CD14-positive monocyte (primary cell): ENCODE data around the gene LHFPL5. TPM values are rescaled to one million over a fixed set of nuclear protein-coding genes. Genes with fewer than 3 reads are reported as not detected.

ENCODE experiments used
- DNase-seq, 3 donors: peaks; one replicate each; pipeline ENCODE4 v3.0.0-alpha.2; 2011 to 2022
- H2AFZ ChIP-seq: 2 replicates; pipeline ENCODE4 v1.6.0; 2012; ENCODE audit warnings: mild to moderate bottlenecking, low read depth, low read length, inconsistent platforms; ENCODE audit not compliant: insufficient read depth, poor library complexity, severe bottlenecking
- H3K27ac ChIP-seq, 2 donors: 1 replicate in 1 of 2; 2 replicates in 1 of 2; pipeline ENCODE4 v1.5.1; 2012 to 2013; ENCODE audit warnings: low read length in 2 of 2, control low read depth in 1 of 2, inconsistent platforms in 1 of 2, low read depth in 1 of 2, mild to moderate bottlenecking in 1 of 2
- H3K27me3 ChIP-seq, 2 donors: one replicate each; pipeline versions ENCODE4 v1.6.0 to v1.6.1; 2011 to 2013; ENCODE audit warnings: low read length in 2 of 2; ENCODE audit not compliant: control insufficient read depth in 2 of 2, insufficient read depth in 2 of 2
- H3K36me3 ChIP-seq, 2 donors: replicated peaks in 1 of 2; 1 replicate in 1 of 2; 2 replicates in 1 of 2; pipeline versions ENCODE4 v1.5.1 to v1.6.1; 2012 to 2013; ENCODE audit warnings: low read length in 2 of 2, control low read depth in 1 of 2, inconsistent platforms in 1 of 2, mild to moderate bottlenecking in 1 of 2; ENCODE audit not compliant: insufficient read depth in 2 of 2, control insufficient read depth in 1 of 2
- H3K4me1 ChIP-seq, 2 donors: 1 replicate in 1 of 2; 2 replicates in 1 of 2; pipeline versions ENCODE4 v1.5.1 to v1.6.1; 2012 to 2013; ENCODE audit warnings: low read length in 2 of 2, control low read depth in 1 of 2, inconsistent platforms in 1 of 2, mild to moderate bottlenecking in 1 of 2, moderate library complexity in 1 of 2; ENCODE audit not compliant: insufficient read depth in 2 of 2, control insufficient read depth in 1 of 2
- H3K4me2 ChIP-seq: replicated peaks from 2 replicates; pipeline ENCODE3; 2012; ENCODE audit warnings: low read length, moderate library complexity, mild to moderate bottlenecking; ENCODE audit not compliant: poor library complexity, severe bottlenecking; ENCODE audit errors: extremely low read depth
- H3K4me3 ChIP-seq, 3 experiments: fragments of 200-600 bp in 1 of 3; sonication (generic) in 1 of 3; replicated peaks in 1 of 3; 1 replicate in 2 of 3; 2 replicates in 1 of 3; pipeline ENCODE4 v1.5.1; 2011 to 2013; ENCODE audit warnings: low read length in 3 of 3, mild to moderate bottlenecking in 3 of 3, control low read depth in 2 of 3, low read depth in 2 of 3, inconsistent platforms in 1 of 3, moderate library complexity in 1 of 3
- H3K79me2 ChIP-seq: 2 replicates; pipeline ENCODE4 v1.6.0; 2012; ENCODE audit warnings: mild to moderate bottlenecking, control low read depth, inconsistent platforms, low read length, moderate library complexity; ENCODE audit not compliant: insufficient read depth
- H3K9ac ChIP-seq: 2 replicates; pipeline ENCODE4 v1.6.0; 2017; ENCODE audit warnings: low read length, mild to moderate bottlenecking; ENCODE audit not compliant: insufficient read depth, poor library complexity, severe bottlenecking
- H3K9me3 ChIP-seq, 2 donors: replicated peaks in 1 of 2; 1 replicate in 1 of 2; 2 replicates in 1 of 2; pipeline versions ENCODE4 v1.5.1 to v1.6.1; 2012 to 2013; ENCODE audit warnings: low read length in 2 of 2, control low read depth in 1 of 2; ENCODE audit not compliant: control insufficient read depth in 1 of 2, insufficient read depth in 1 of 2
- H4K20me1 ChIP-seq: 2 replicates; pipeline ENCODE4 v1.6.0; 2012; ENCODE audit warnings: mild to moderate bottlenecking, low read length, control low read depth, moderate library complexity; ENCODE audit not compliant: insufficient read depth
- H3K27ac Mint-ChIP-seq, 7 donors: one replicate each; pipeline ENCODE4 v1.8.0; 2020; ENCODE audit warnings: mild to moderate bottlenecking in 7 of 7, mixed read lengths in 7 of 7, moderate library complexity in 6 of 7, inconsistent platforms in 2 of 7
- H3K27me3 Mint-ChIP-seq, 3 donors: one replicate each; pipeline ENCODE4 v1.8.0; 2021 to 2022; ENCODE audit warnings: low read depth in 3 of 3, mild to moderate bottlenecking in 3 of 3, mixed read lengths in 3 of 3, moderate library complexity in 3 of 3, inconsistent platforms in 1 of 3
- H3K36me3 Mint-ChIP-seq, 2 donors: one replicate each; pipeline ENCODE4 v1.8.0; 2020; ENCODE audit warnings: mixed read lengths in 2 of 2, inconsistent platforms in 1 of 2, mild to moderate bottlenecking in 1 of 2
- H3K4me1 Mint-ChIP-seq: one replicate; pipeline ENCODE4 v1.8.0; 2020; ENCODE audit warnings: mild to moderate bottlenecking, mixed read lengths
- H3K4me3 Mint-ChIP-seq, 2 donors: one replicate each; pipeline ENCODE4 v1.8.0; 2020; ENCODE audit warnings: mild to moderate bottlenecking in 2 of 2, mixed read lengths in 2 of 2, moderate library complexity in 1 of 2
- H3K9me3 Mint-ChIP-seq, 7 donors: one replicate each; pipeline ENCODE4 v1.8.0; 2020 to 2022; ENCODE audit warnings: mixed read lengths in 7 of 7, mild to moderate bottlenecking in 6 of 7, moderate library complexity in 6 of 7, inconsistent platforms in 2 of 7
- CTCF ChIP-seq: fragments of 200-600 bp; IDR thresholded peaks from one replicate; pipeline ENCODE4 v1.8.0; 2022; ENCODE audit warnings: antibody characterized with exemption, mild to moderate bottlenecking
- WGBS: methylation state at CpG from one replicate; pipeline ENCODE4 v1.1.5; 2013; ENCODE audit warnings: missing lambda C conversion rate; ENCODE audit not compliant: insufficient coverage; 5-methylcytosine and 5-hydroxymethylcytosine counted together
- intact Hi-C, 2 donors: fragments of 100-400 bp; cut with micrococcal nuclease; formaldehyde crosslinking; loops; one replicate each; pipeline versions ENCODE4 v1.15.0 to v1.15.1; 2023
- polyA plus RNA-seq, 3 donors: library from polyadenylated mRNA; depleted of rRNA in 1 of 3; unstranded in 2 of 3; stranded (reverse) in 1 of 3; fragments of 300-500 nt in 2 of 3; fragments of >200 nt in 1 of 3; fragmentation: Illumina TruSeq in 2 of 3; gene quantifications; 1 replicate in 2 of 3; 2 replicates in 1 of 3; pipeline ENCODE4 v1.2.3, GENCODE V29; 2012 to 2021

LHFPL5 gene
- polyA plus RNA-seq, 3 donors: not detected

- Histone ChIP-seq H3K4me3 (no peak overlapping the region), H3K36me3 (no peaks in the 10 kb centered on the region), H3K27me3 (peaks cover 17 to 39% of the 10 kb centered on the region in 2 donors), H3K79me2 (no peaks in the 10 kb centered on the region), H3K27ac (no peak overlapping the region), H3K9me3 (no peaks in the 10 kb centered on the region), H4K20me1 (no peaks in the 10 kb centered on the region), H3K4me2 (no peak overlapping the region), H3K9ac (no peak overlapping the region), H3K4me1 (no peaks in the 10 kb centered on the region), H2AFZ (no peak overlapping the region)
- Mint-ChIP-seq H3K27ac (no peak overlapping the region), H3K9me3 (peaks cover 0 to 10% (median 0%) of the 10 kb centered on the region in 7 donors), H3K27me3 (peaks cover 41 to 66% (median 54%) of the 10 kb centered on the region in 3 donors), H3K4me1 (peaks cover 3% of the 10 kb centered on the region), H3K4me3 (peak overlapping the region in 1 of 2 donors; percentile 62), H3K36me3 (no peaks in the 10 kb centered on the region)
- intact Hi-C loops: loop anchor here in 1 of 2 donors (1.0 kb wide), 1 partner anchor 11 kb away; no protein-coding TSS in a partner anchor
- 60% methylated on average over 24 of the region's 25 CpGs for WGBS
- TF ChIP-seq CTCF: no peak
- DNase-seq: no peak
Observed at GRCh38 chr6:35786810-35787209, 18.3 kb upstream of the LHFPL5 start.

GRCh38 chr6:35787266-35788218, 17.6 kb upstream of the LHFPL5 start:
- intact Hi-C loops: loop anchor here in 1 of 2 donors (1.0 kb wide), 1 partner anchor 11 kb away; no protein-coding TSS in a partner anchor
- no peaks in the 10 kb centered on the region for H3K4me1 ChIP-seq
- H3K27me3 Mint-ChIP-seq: peaks cover 43 to 64% (median 50%) of the 10 kb centered on the region in 3 donors
- H2AFZ ChIP-seq: no peak overlapping the region
- peak overlapping the region in 1 of 2 donors; percentile 37 for H3K4me3 Mint-ChIP-seq
- H3K36me3 Mint-ChIP-seq: no peaks in the 10 kb centered on the region
- no peak overlapping the region for H3K4me2 ChIP-seq
- DNase-seq: no peak
- H3K4me3 ChIP-seq: no peak overlapping the region
- no peaks in the 10 kb centered on the region for H3K79me2 ChIP-seq
- no peaks in the 10 kb centered on the region for H4K20me1 ChIP-seq
- H3K9me3 ChIP-seq: no peaks in the 10 kb centered on the region
- WGBS: 90% methylated on average over 13 of the region's 13 CpGs
- peak overlapping the region in 1 of 7 donors; percentile 2 for H3K27ac Mint-ChIP-seq
- H3K27ac ChIP-seq: no peak overlapping the region
- H3K9me3 Mint-ChIP-seq: peaks cover 0 to 10% (median 0%) of the 10 kb centered on the region in 7 donors
- H3K4me1 Mint-ChIP-seq: peaks cover 3% of the 10 kb centered on the region
- peaks cover 17 to 39% of the 10 kb centered on the region in 2 donors for H3K27me3 ChIP-seq
- H3K9ac ChIP-seq: no peak overlapping the region
- H3K36me3 ChIP-seq: no peaks in the 10 kb centered on the region
- TF ChIP-seq CTCF: no peak
